Esophagus (tissue), 2 donors: ENCODE data around the gene SIGLEC9. TPM values are rescaled to one million over a fixed set of nuclear protein-coding genes. Genes with fewer than 3 reads are reported as not detected.

Source experiments
- H3K27ac ChIP-seq, 2 donors: one replicate each; pipeline ENCODE4 v1.5.1; 2013; ENCODE audit warnings: low read depth in 2 of 2, mild to moderate bottlenecking in 2 of 2, inconsistent platforms in 1 of 2, low read length in 1 of 2, moderate library complexity in 1 of 2
- H3K27me3 ChIP-seq, 2 donors: one replicate each; pipeline ENCODE4 v1.6.1; 2013; ENCODE audit warnings: low read length in 2 of 2, control low read depth in 1 of 2, mild to moderate bottlenecking in 1 of 2; ENCODE audit not compliant: insufficient read depth in 2 of 2, control insufficient read depth in 1 of 2
- H3K36me3 ChIP-seq, 2 donors: one replicate each; pipeline ENCODE4 v1.6.1; 2013; ENCODE audit warnings: low read length in 1 of 2; ENCODE audit not compliant: control insufficient read depth in 2 of 2, insufficient read depth in 2 of 2
- H3K4me1 ChIP-seq, 2 donors: one replicate each; pipeline ENCODE4 v1.6.1; 2013; ENCODE audit warnings: low read length in 1 of 2; ENCODE audit not compliant: control insufficient read depth in 2 of 2, insufficient read depth in 2 of 2
- H3K4me3 ChIP-seq, 2 donors: one replicate each; pipeline ENCODE4 v1.5.1; 2013; ENCODE audit warnings: low read length in 2 of 2, mild to moderate bottlenecking in 2 of 2, low read depth in 1 of 2, moderate library complexity in 1 of 2
- H3K9me3 ChIP-seq, 2 donors: one replicate each; pipeline ENCODE4 v1.6.1; 2013; ENCODE audit warnings: mild to moderate bottlenecking in 2 of 2, low read depth in 1 of 2, low read length in 1 of 2, moderate library complexity in 1 of 2; ENCODE audit not compliant: control insufficient read depth in 2 of 2, insufficient read depth in 1 of 2
- WGBS, 2 donors: extraction: QIAGEN DNeasy Blood & Tissue Kit; methylation state at CpG; one replicate each; pipeline ENCODE4 v1.1.7; 2013; 5-methylcytosine and 5-hydroxymethylcytosine counted together
- polyA plus RNA-seq, 2 donors: library from polyadenylated mRNA; stranded (reverse); fragments of 200-250 nt; gene quantifications; one replicate each; pipeline ENCODE4 v1.2.3, GENCODE V29; 2013
- donor health status: healthy with polysubstance abuse.
- donor health status: Bipolar disorder and iron deficiency.

SIGLEC9 gene
- polyA plus RNA-seq, 2 donors: 0.26 to 0.28 TPM

- WGBS, 2 donors: 63 to 81% methylated on average over 5 to 7 of the region's 7 CpGs
These were observed 40.2 kb upstream of the SIGLEC9 start for GRCh38 chr19:51084505-51084904.

DNA sequence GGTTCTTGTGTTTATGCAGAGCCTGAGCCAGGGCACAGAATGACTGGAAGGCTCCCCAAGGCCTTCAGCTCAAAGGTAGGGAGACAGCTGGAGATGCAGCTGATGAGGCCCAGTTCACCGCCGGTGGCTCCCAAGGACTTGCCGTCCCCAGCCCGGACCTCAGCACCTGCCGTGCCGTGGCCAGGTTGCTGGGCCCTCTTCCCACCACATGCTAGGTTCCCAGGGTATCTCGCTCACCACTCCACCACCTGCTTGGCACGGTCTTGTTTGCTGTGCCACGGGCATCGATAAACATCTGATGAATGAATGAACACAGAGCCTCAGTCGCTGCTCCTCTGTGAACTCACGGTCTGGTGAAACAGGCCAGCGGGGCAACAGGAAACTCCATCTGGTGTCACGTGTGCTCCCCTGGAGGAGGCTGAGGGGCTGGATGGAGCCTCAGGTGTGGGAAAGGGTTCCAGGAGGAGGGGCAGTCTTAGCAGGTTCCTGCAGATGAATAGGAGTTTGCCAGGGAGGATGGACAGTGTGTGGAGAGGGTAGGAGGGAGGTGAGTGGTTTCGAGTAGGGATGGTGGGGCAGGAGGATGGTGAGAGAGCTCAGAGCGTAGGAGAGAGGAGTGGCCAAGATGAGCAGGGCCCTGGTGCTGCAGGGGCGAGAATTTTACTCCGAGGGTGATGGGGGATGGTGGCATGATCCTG lies 38.4 kb upstream of the SIGLEC9 start:
- Histone ChIP-seq H3K9me3 (no peaks in the 10 kb centered on the region), H3K27ac (no peak overlapping the region), H3K4me3 (no peak overlapping the region), H3K36me3 (no peaks in the 10 kb centered on the region), H3K27me3 (no peaks in the 10 kb centered on the region), H3K4me1 (no peaks in the 10 kb centered on the region)
- WGBS, 2 donors: 77 to 88% methylated on average over 18 of the region's 18 CpGs

More at GRCh38 chr19:51084505-51084904, 40.2 kb upstream of the SIGLEC9 start:
- Histone ChIP-seq H3K9me3 (no peaks in the 10 kb centered on the region), H3K4me1 (peaks cover 2% of the 10 kb centered on the region in 2 donors), H3K4me3 (no peak overlapping the region), H3K36me3 (no peaks in the 10 kb centered on the region), H3K27me3 (no peaks in the 10 kb centered on the region), H3K27ac (no peak overlapping the region)

- H3K27ac ChIP-seq: no peak overlapping the region
- H3K4me1 ChIP-seq: peaks cover 0 to 6% of the 10 kb centered on the region in 2 donors
- 84 to 88% methylated on average over 17 of the region's 17 CpGs for WGBS, 2 donors
- H3K9me3 ChIP-seq: no peaks in the 10 kb centered on the region
- no peaks in the 10 kb centered on the region for H3K27me3 ChIP-seq
- no peak overlapping the region for H3K4me3 ChIP-seq
- H3K36me3 ChIP-seq: no peaks in the 10 kb centered on the region
These were observed 34.9 kb upstream of the SIGLEC9 start for GRCh38 chr19:51089786-51090185.

- H3K36me3 ChIP-seq: no peaks in the 10 kb centered on the region
- peaks cover 0 to 6% of the 10 kb centered on the region in 2 donors for H3K4me1 ChIP-seq
- H3K27ac ChIP-seq: no peak overlapping the region
- no peak overlapping the region for H3K4me3 ChIP-seq
- WGBS, 2 donors: 71 to 72% methylated on average over 8 of the region's 8 CpGs
- no peaks in the 10 kb centered on the region for H3K27me3 ChIP-seq
- no peaks in the 10 kb centered on the region for H3K9me3 ChIP-seq
These were observed 34.2 kb upstream of the SIGLEC9 start for GRCh38 chr19:51090471-51090870.

DNA sequence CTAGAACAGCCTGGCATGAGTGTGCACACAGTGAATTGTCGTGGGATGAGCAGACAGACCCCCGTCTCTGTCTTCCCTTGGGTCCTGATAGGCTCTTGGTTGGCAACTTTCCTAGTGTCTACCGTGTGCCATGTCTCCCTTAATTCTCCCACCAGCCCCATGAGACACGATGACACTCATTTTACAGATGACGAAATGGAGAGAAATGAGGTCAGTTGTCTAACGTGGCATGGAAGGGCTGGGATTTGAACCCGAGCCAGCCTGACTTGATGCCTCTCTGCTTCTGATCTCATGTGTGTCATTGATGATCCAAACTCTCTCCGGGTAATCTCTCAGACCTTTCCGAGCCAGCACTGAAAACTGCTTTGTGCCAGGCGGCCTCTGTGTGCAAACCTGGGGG lies 33.6 kb upstream of the SIGLEC9 start:
- Histone ChIP-seq H3K36me3 (no peaks in the 10 kb centered on the region), H3K27me3 (no peaks in the 10 kb centered on the region), H3K4me1 (peaks cover 0 to 6% of the 10 kb centered on the region in 2 donors), H3K27ac (no peak overlapping the region), H3K9me3 (no peaks in the 10 kb centered on the region), H3K4me3 (no peak overlapping the region)
- 80 to 82% methylated on average over 10 of the region's 10 CpGs for WGBS, 2 donors

- 41 to 42% methylated on average over 15 to 16 of the region's 16 CpGs for WGBS, 2 donors
- Histone ChIP-seq H3K4me3 (no peak overlapping the region), H3K36me3 (no peaks in the 10 kb centered on the region), H3K4me1 (peaks cover 2 to 9% of the 10 kb centered on the region in 2 donors), H3K27ac (peak overlapping the region; percentile 47 to 88), H3K27me3 (no peaks in the 10 kb centered on the region), H3K9me3 (no peaks in the 10 kb centered on the region)
These were observed 32.5 kb upstream of the SIGLEC9 start for GRCh38 chr19:51091895-51092873.

DNA sequence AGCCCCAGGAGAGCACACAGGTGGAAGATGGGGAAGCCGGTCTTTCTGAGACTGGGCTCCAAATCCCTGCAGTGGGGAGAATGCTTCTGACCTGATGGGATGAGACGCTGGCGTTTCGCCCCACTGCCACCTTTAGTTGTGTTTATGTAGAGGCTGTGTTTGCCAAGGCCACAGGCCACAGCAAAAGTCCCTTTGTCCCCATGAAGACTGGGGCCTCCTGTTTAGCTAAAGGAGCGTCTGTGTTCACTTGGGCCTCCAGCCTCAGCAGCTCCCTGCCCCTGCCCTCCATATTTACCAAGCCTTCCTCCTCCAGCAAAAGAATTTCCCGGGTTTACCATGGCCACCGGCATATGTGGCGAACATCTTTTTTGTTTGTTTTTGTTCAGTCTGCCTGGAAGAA lies 31.6 kb upstream of the SIGLEC9 start:
- H3K27me3 ChIP-seq: no peaks in the 10 kb centered on the region
- 59% methylated on average over 8 of the region's 8 CpGs for WGBS, 2 donors
- no peak overlapping the region for H3K4me3 ChIP-seq
- peaks cover 0 to 4% of the 10 kb centered on the region in 2 donors for H3K36me3 ChIP-seq
- no peaks in the 10 kb centered on the region for H3K9me3 ChIP-seq
- H3K4me1 ChIP-seq: peaks cover 2 to 9% of the 10 kb centered on the region in 2 donors
- peak overlapping the region in 1 of 2 donors; percentile 88 for H3K27ac ChIP-seq

DNA sequence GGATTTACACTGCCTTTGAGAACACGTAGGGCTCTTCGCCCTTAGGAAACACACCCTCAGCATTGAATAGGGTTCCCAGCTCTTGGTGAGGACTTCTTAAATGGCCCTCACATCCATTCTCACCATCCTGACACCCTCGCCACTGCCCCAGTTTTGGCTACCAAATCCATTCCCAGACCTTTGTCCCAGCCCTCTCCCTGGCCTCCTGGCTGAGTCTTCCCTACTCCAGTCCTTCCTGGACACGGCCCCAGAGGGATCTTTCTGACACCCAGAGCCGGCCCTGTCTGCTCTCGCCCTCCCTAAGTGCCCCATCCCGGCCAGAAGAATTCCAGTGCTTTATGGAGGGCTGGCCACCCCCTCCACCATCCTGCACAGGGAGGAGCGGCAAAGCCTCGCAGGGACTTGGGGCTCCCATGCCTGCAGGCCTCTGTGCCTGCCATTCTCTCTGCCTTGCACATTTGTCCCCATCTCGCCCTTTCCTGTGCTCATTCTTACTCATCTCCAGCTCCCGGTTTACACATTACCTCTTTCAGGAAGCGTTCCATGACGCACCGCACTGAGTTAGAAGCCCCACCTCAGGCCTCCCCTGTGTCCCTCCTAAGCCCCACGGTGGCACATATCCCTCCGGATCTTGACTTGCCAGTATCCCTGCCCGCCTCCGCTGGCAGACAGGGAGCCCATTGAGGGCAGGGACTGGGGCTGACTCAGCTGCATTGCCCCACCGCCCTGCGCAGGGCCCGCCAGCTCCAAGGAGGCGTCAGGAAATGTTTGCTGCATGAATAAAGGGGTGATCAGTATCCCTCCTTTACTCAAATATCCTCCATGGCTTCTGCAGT lies 31.0 kb upstream of the SIGLEC9 start:
- H3K36me3 ChIP-seq: peaks cover 0 to 7% of the 10 kb centered on the region in 2 donors
- no peaks in the 10 kb centered on the region for H3K27me3 ChIP-seq
- H3K4me3 ChIP-seq: no peak overlapping the region
- no peaks in the 10 kb centered on the region for H3K9me3 ChIP-seq
- 68 to 71% methylated on average over 22 of the region's 22 CpGs for WGBS, 2 donors
- peaks cover 2 to 9% of the 10 kb centered on the region in 2 donors for H3K4me1 ChIP-seq
- H3K27ac ChIP-seq: peak overlapping the region; percentile 11 to 88

DNA sequence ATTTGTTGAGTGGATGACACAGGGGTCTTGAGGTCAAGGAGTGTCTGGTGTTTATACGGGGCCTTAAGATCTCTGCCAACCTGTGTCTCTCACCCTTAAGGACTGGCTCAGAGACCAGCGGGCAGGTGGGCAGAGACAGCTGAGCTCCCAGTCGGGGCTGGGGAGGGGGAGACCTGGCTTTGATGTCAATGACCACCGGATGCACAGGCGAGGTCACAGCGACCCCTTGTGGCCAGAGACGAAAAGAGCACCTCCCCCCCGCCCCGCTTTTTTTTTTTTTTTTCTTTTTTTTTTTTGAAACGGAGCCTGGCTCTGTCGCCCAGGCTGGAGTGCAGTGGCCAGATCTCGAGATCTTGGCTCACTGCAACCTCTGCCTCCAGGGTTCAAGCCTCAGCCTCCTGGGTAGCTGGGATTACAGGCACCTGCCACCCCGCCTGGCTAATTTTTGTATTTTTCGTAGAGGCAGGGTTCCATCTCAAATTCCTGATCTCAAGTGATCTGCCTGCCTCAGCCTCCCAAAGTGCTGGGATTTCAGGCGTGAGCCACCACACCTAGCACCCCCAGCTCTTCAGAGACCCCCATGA lies 29.9 kb upstream of the SIGLEC9 start:
- Histone ChIP-seq H3K27ac (peak overlapping the region in 1 of 2 donors; percentile 29), H3K9me3 (no peaks in the 10 kb centered on the region)

More for the DNA sequence above, 29.9 kb upstream of the SIGLEC9 start:
- Histone ChIP-seq H3K36me3 (peaks cover 0 to 7% of the 10 kb centered on the region in 2 donors), H3K4me3 (no peak overlapping the region), H3K4me1 (peaks cover 2 to 9% of the 10 kb centered on the region in 2 donors), H3K27me3 (no peaks in the 10 kb centered on the region)
- WGBS, 2 donors: 22 to 30% methylated on average over 15 of the region's 15 CpGs
